BJ (cell line): ENCODE measurements around the gene SPTBN1. TPM values are rescaled to one million over a fixed set of nuclear protein-coding genes. Genes with fewer than 3 reads are reported as not detected.

Experiments used
- CTCF ChIA-PET: fragments of 350-600 bp; formaldehyde crosslinking; extraction: SDS; loops from one replicate; lab custom pipeline; 2021; ENCODE audit warnings: antibody characterized with exemption, inconsistent platforms; lab: Yijun Ruan, JAX
- POLR2A ChIA-PET: fragments of 300-600 bp; sonication (Branson Sonifier 250); formaldehyde crosslinking; extraction: SDS; loops from one replicate; lab custom pipeline; 2021; ENCODE audit warnings: antibody characterized with exemption; lab: Charles Lee
- DNase-seq: peaks from one replicate; pipeline ENCODE4 v3.0.0-alpha.2; 2011; ENCODE audit warnings: low read depth
- H3K27me3 ChIP-seq: 2 replicates; pipeline ENCODE4 v1.6.0; 2011; ENCODE audit warnings: low read length; ENCODE audit not compliant: control insufficient read depth, insufficient read depth
- H3K36me3 ChIP-seq: 2 replicates; pipeline ENCODE4 v1.5.1; 2011; ENCODE audit warnings: low read length; ENCODE audit not compliant: control insufficient read depth, insufficient read depth
- H3K4me3 ChIP-seq: 2 replicates; pipeline ENCODE4 v1.5.1; 2011; ENCODE audit warnings: low read depth, mild to moderate bottlenecking, control low read depth, low read length
- polyA plus RNA-seq: library from polyadenylated mRNA; depleted of rRNA; stranded (reverse); fragments of >200 nt; gene quantifications from 2 replicates; pipeline ENCODE4 v1.2.3, GENCODE V29; 2011
- TF ChIP-seq, protein P1 (sequence below): IDR thresholded peaks from 2 replicates; pipeline ENCODE4 v1.5.1; 2011; ENCODE audit warnings: low read depth, mild to moderate bottlenecking, control low read depth, inconsistent platforms, low read length, moderate library complexity; ENCODE audit not compliant: insufficient read depth

The SPTBN1 gene
- polyA plus RNA-seq, 1 experiment: 33.8 TPM

DNA sequence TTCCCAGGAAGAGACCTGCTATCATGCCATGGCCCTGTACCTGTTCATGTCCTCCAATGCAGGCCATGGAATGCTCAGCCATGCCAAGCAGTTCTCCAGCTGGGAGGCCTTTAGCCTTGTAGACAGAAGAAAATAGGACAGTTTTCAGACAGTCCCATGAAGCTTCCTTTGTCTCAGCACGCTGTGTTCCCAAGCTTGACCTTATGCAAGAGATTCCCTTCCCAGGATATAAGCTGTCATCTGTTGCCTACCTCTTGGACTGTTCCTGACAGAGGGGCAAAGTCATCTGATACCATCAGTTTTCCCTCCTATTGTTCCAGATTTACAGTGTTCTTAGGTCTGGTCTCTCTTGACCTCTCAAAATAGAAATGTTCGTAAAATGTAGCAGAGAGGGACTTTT lies 170.8 kb downstream of the SPTBN1 start:
- Histone ChIP-seq H3K4me3 (no peak overlapping the region), H3K36me3 (peaks cover 36% of the 10 kb centered on the region), H3K27me3 (no peaks in the 10 kb centered on the region)
- CTCF ChIA-PET: no interaction called here
- POLR2A ChIA-PET: no interaction called here
- TF ChIP-seq, protein P1, sequence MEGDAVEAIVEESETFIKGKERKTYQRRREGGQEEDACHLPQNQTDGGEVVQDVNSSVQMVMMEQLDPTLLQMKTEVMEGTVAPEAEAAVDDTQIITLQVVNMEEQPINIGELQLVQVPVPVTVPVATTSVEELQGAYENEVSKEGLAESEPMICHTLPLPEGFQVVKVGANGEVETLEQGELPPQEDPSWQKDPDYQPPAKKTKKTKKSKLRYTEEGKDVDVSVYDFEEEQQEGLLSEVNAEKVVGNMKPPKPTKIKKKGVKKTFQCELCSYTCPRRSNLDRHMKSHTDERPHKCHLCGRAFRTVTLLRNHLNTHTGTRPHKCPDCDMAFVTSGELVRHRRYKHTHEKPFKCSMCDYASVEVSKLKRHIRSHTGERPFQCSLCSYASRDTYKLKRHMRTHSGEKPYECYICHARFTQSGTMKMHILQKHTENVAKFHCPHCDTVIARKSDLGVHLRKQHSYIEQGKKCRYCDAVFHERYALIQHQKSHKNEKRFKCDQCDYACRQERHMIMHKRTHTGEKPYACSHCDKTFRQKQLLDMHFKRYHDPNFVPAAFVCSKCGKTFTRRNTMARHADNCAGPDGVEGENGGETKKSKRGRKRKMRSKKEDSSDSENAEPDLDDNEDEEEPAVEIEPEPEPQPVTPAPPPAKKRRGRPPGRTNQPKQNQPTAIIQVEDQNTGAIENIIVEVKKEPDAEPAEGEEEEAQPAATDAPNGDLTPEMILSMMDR: no peak
- DNase-seq: no peak

GRCh38 chr2:54627973-54628372 lies 171.8 kb downstream of the SPTBN1 start:
- ChIA-PET CTCF (no interaction called here), POLR2A (no interaction called here)
- Histone ChIP-seq H3K36me3 (peaks cover 37% of the 10 kb centered on the region), H3K27me3 (no peaks in the 10 kb centered on the region), H3K4me3 (no peak overlapping the region)
- TF ChIP-seq, protein P1: no peak
- DNase-seq: no peak

DNA sequence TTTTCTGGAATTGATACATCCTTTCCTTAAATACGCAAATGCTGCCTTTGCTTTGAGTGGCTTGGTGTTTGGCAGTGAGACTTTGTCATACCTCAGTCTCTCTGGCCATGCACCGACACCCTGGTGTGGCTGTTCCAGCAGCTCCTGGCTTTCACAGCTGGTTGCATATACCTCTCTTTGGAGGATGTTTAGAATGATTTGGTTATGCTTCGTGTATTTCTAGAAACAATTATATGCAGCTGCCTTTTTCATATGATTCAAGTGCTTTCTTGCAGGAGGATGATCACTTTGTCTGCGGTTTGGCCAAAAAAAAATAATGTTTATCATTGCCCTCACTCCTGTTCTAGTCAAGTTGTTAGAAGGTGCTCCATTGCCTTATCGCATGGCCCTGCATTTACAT lies 172.3 kb downstream of the SPTBN1 start:
- H3K4me3 ChIP-seq: no peak overlapping the region
- POLR2A ChIA-PET: no interaction called here
- no peaks in the 10 kb centered on the region for H3K27me3 ChIP-seq
- TF ChIP-seq, protein P1: no peak
- CTCF ChIA-PET: no interaction called here
- H3K36me3 ChIP-seq: peaks cover 36% of the 10 kb centered on the region
- no peak for DNase-seq

DNA sequence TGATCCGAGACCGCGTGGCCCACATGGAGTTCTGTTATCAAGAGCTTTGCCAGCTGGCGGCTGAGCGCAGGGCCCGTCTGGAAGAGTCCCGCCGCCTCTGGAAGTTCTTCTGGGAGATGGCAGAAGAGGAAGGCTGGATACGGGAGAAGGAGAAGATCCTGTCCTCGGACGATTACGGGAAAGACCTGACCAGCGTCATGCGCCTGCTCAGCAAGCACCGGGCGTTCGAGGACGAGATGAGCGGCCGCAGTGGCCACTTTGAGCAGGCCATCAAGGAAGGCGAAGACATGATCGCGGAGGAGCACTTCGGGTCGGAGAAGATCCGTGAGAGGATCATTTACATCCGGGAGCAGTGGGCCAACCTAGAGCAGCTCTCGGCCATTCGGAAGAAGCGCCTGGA lies 172.8 kb downstream of the SPTBN1 start:
- no peak for DNase-seq
- Histone ChIP-seq H3K36me3 (peaks cover 34% of the 10 kb centered on the region), H3K27me3 (no peaks in the 10 kb centered on the region), H3K4me3 (no peak overlapping the region)
- TF ChIP-seq, protein P1: no peak
- ChIA-PET POLR2A (no interaction called here), CTCF (no interaction called here)

DNA sequence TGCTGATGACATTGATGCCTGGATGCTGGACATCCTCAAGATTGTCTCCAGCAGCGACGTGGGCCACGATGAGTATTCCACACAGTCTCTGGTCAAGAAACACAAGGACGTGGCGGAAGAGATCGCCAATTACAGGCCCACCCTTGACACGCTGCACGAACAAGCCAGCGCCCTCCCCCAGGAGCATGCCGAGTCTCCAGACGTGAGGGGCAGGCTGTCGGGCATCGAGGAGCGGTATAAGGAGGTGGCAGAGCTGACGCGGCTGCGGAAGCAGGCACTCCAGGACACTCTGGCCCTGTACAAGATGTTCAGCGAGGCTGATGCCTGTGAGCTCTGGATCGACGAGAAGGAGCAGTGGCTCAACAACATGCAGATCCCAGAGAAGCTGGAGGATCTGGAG lies 173.3 kb downstream of the SPTBN1 start:
- ChIA-PET CTCF (no interaction called here), POLR2A (no interaction called here)
- H3K36me3 ChIP-seq: peaks cover 34% of the 10 kb centered on the region
- TF ChIP-seq, protein P1: no peak
- H3K27me3 ChIP-seq: no peaks in the 10 kb centered on the region
- DNase-seq: no peak
- H3K4me3 ChIP-seq: no peak overlapping the region
